ENCODE data around the gene BCAS3.

BCAS3 gene

DNA sequence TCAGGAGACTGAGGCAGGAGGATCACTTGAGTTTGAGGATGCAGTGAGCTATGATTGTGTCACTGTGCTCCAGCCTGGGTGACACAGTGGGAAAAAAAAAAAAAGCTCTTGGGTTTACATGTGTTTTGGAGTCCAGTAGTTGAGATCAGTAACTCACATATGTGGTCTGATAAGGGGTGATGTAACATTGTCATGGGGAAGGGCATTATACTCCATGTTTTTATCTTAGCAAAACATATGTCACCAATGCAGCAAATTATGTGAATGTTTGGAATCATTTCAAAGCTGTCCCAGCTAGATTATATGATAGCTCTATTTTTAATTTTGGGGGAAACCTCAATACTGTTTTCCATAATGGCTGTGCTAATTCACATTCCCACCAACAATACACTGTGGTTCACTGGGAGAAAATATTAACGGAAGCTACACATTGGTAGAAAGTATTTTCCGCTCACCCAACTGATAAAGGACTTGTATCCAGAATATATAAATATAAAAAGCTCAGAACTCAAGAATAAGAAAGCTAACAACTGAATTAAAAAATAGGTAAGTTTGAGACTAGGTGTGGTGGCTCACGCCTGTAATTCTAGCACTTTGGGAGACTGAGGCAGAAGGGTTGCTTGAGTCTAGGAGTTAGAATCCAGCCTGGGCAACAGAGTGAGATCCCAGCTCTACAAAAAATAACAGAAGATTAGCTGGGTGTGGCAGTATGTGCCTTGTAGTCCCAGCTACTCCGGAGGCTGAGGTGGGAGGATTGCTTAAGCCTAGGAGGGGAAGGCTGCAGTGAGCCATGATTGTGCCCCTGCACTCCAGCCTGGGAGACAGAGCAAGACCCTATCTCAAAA is 497.9 kb downstream of the BCAS3 start:
- Histone ChIP-seq H3K4me2 (ENCODE audit: low read length) (no peak overlapping the region), H3K79me2 (ENCODE audit: insufficient read depth, low read length) (no peaks in the 10 kb centered on the region), H3K36me3 (ENCODE audit: insufficient read depth, low read length) (peaks cover 4% of the 10 kb centered on the region; the same call in 1 of the 2 replicates), H3K9ac (ENCODE audit: low read length) (no peak overlapping the region), H3K9me3 (ENCODE audit: low read length) (no peaks in the 10 kb centered on the region), H4K20me1 (ENCODE audit: insufficient read depth, low read length) (no peaks in the 10 kb centered on the region), H2AFZ (ENCODE audit: low read length) (no peak overlapping the region), H3K27me3 (ENCODE audit: insufficient read depth, low read length) (no peaks in the 10 kb centered on the region), H3K4me1 (ENCODE audit: insufficient read depth, low read length, severe bottlenecking) (no peaks in the 10 kb centered on the region), H3K9me2 (ENCODE audit: low read depth, low read length) (no peaks in the 10 kb centered on the region; the same call in 1 of the 2 replicates), H3F3A (ENCODE audit: insufficient read depth, low read length) (no peaks in the 10 kb centered on the region), H3K4me3 (ENCODE audit: low read depth, low read length, poor library complexity, severe bottlenecking) (no peak overlapping the region), H3K27ac (ENCODE audit: low read depth, low read length, poor library complexity, severe bottlenecking) (no peak overlapping the region)
- TF ChIP-seq, protein P1, sequence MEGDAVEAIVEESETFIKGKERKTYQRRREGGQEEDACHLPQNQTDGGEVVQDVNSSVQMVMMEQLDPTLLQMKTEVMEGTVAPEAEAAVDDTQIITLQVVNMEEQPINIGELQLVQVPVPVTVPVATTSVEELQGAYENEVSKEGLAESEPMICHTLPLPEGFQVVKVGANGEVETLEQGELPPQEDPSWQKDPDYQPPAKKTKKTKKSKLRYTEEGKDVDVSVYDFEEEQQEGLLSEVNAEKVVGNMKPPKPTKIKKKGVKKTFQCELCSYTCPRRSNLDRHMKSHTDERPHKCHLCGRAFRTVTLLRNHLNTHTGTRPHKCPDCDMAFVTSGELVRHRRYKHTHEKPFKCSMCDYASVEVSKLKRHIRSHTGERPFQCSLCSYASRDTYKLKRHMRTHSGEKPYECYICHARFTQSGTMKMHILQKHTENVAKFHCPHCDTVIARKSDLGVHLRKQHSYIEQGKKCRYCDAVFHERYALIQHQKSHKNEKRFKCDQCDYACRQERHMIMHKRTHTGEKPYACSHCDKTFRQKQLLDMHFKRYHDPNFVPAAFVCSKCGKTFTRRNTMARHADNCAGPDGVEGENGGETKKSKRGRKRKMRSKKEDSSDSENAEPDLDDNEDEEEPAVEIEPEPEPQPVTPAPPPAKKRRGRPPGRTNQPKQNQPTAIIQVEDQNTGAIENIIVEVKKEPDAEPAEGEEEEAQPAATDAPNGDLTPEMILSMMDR (IDR thresholded peaks at IDR 0.05; ENCODE audit: low read length) = no peak
- TF ChIP-seq EZH2 (IDR thresholded peaks at IDR 0.05; ENCODE audit: borderline replicate concordance, low read length) = no peak

DNA sequence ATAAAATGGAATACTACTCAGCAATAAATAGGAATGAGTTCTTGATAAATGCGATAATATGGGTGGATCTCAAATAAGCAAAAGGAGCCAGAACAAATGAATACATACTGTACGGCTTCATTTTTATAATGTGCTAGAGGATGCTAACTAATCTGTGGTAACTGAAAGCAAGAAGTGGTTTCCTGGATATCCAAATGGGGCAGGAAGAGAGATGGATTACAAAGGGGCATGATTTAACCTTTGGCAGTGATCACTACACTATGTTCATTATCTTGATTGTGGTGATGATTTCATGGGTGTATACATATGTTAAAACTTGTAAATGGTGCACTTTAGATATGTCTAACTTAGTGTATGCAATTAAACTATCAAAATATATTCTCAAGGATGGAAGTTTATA is 499.7 kb downstream of the BCAS3 start:
- Histone ChIP-seq H3K4me1 (ENCODE audit: insufficient read depth, low read length, severe bottlenecking) (no peaks in the 10 kb centered on the region), H3K79me2 (ENCODE audit: insufficient read depth, low read length) (no peaks in the 10 kb centered on the region), H3K27me3 (ENCODE audit: insufficient read depth, low read length) (no peaks in the 10 kb centered on the region), H3F3A (ENCODE audit: insufficient read depth, low read length) (no peaks in the 10 kb centered on the region), H3K4me2 (ENCODE audit: low read length) (no peak overlapping the region), H3K9me2 (ENCODE audit: low read depth, low read length) (no peaks in the 10 kb centered on the region; the same call in 1 of the 2 replicates), H3K9me3 (ENCODE audit: low read length) (no peaks in the 10 kb centered on the region), H3K9ac (ENCODE audit: low read length) (no peak overlapping the region), H3K27ac (ENCODE audit: low read depth, low read length, poor library complexity, severe bottlenecking) (no peak overlapping the region), H2AFZ (ENCODE audit: low read length) (no peak overlapping the region), H3K4me3 (ENCODE audit: low read depth, low read length, poor library complexity, severe bottlenecking) (no peak overlapping the region), H3K36me3 (ENCODE audit: insufficient read depth, low read length) (no peaks in the 10 kb centered on the region), H4K20me1 (ENCODE audit: insufficient read depth, low read length) (no peaks in the 10 kb centered on the region)
- TF ChIP-seq EZH2 (IDR thresholded peaks at IDR 0.05; ENCODE audit: borderline replicate concordance, low read length) = no peak
- TF ChIP-seq, protein P1 (IDR thresholded peaks at IDR 0.05; ENCODE audit: low read length) = no peak

DNA sequence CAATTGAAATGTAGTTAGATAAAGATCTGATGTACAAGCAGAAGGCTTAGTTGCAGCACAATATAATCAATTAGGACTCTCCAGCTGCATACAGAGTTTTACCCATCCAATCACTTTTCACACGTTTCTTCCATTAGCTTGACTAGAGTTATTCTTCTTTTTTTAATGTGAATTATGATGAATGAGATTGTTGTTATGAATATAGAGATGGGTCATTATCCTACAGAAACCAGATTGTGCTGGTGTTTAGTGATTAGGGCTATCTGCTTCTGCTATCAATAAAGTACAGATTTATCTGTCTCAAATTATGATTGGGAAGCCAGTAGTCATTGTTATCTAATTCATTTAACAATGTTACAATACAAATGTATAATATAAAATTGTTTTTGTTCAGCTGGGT is 500.6 kb downstream of the BCAS3 start:
- Histone ChIP-seq H3F3A (ENCODE audit: insufficient read depth, low read length) (no peaks in the 10 kb centered on the region), H3K9me2 (ENCODE audit: low read depth, low read length) (no peaks in the 10 kb centered on the region; the same call in 1 of the 2 replicates), H3K27me3 (ENCODE audit: insufficient read depth, low read length) (no peaks in the 10 kb centered on the region), H3K36me3 (ENCODE audit: insufficient read depth, low read length) (no peaks in the 10 kb centered on the region), H3K79me2 (ENCODE audit: insufficient read depth, low read length) (no peaks in the 10 kb centered on the region), H3K9ac (ENCODE audit: low read length) (no peak overlapping the region), H3K9me3 (ENCODE audit: low read length) (no peaks in the 10 kb centered on the region), H4K20me1 (ENCODE audit: insufficient read depth, low read length) (no peaks in the 10 kb centered on the region), H3K4me2 (ENCODE audit: low read length) (no peak overlapping the region), H3K4me3 (ENCODE audit: low read depth, low read length, poor library complexity, severe bottlenecking) (no peak overlapping the region), H3K4me1 (ENCODE audit: insufficient read depth, low read length, severe bottlenecking) (no peaks in the 10 kb centered on the region), H2AFZ (ENCODE audit: low read length) (no peak overlapping the region), H3K27ac (ENCODE audit: low read depth, low read length, poor library complexity, severe bottlenecking) (no peak overlapping the region)
- no peak for TF ChIP-seq EZH2 (IDR thresholded peaks at IDR 0.05; ENCODE audit: borderline replicate concordance, low read length)
- TF ChIP-seq, protein P1 (IDR thresholded peaks at IDR 0.05; ENCODE audit: low read length) = no peak

Data from OCI-LY1 (cell line).